ENCODE results near the gene STEAP1B.
"Not testable (repeated sequence)": the region's sequence is repeated elsewhere in the genome, so short reads cannot be mapped to it uniquely, and the experiment has no call there.

The STEAP1B gene

GRCh38 chr7:22496296-22496888 lies 3.6 kb downstream of the STEAP1B start:
- not testable (repeated sequence) for DNase-seq

- DNase-seq = not testable (repeated sequence)
Observed at GRCh38 chr7:22493160-22493925, 6.6 kb downstream of the STEAP1B start.

- peak; percentile 77 for DNase-seq
Observed at GRCh38 chr7:22488643-22489462, 11.1 kb downstream of the STEAP1B start.

- peak; percentile 95 for DNase-seq
Observed at GRCh38 chr7:22487978-22488642, 11.9 kb downstream of the STEAP1B start.

GRCh38 chr7:22486597-22486996 lies 13.4 kb downstream of the STEAP1B start:
- no peak for DNase-seq

- no peak for DNase-seq
Observed at GRCh38 chr7:22485189-22485588, 14.8 kb downstream of the STEAP1B start.

- no peak for DNase-seq
Observed at GRCh38 chr7:22482503-22482902, 17.5 kb downstream of the STEAP1B start.

- DNase-seq = peak; percentile 80
Observed at GRCh38 chr7:22481726-22482125, 18.3 kb downstream of the STEAP1B start.

- DNase-seq = peak; percentile 20
Observed at GRCh38 chr7:22480523-22481075, 19.4 kb downstream of the STEAP1B start.

GRCh38 chr7:22477876-22478450 lies 22.0 kb downstream of the STEAP1B start:
- DNase-seq = no peak

GRCh38 chr7:22477262-22477661 lies 22.7 kb downstream of the STEAP1B start:
- no peak for DNase-seq

- DNase-seq = no peak
Observed at GRCh38 chr7:22476824-22477223, 23.2 kb downstream of the STEAP1B start.

- DNase-seq = no peak
Observed at GRCh38 chr7:22474645-22475044, 25.3 kb downstream of the STEAP1B start.

- no peak for DNase-seq
Observed at GRCh38 chr7:22470981-22471380, 29.0 kb downstream of the STEAP1B start.

- DNase-seq = peak; percentile 66
Observed at GRCh38 chr7:22469371-22470143, 30.4 kb downstream of the STEAP1B start.

- DNase-seq = no peak
Observed at GRCh38 chr7:22468609-22469008, 31.4 kb downstream of the STEAP1B start.

GRCh38 chr7:22464299-22464698 lies 35.7 kb downstream of the STEAP1B start:
- DNase-seq = no peak

- no peak for DNase-seq
Observed at GRCh38 chr7:22460363-22460988, 39.5 kb downstream of the STEAP1B start.

GRCh38 chr7:22457471-22457870 lies 42.5 kb downstream of the STEAP1B start:
- peak; percentile 42 for DNase-seq

GRCh38 chr7:22454446-22454845 lies 45.5 kb downstream of the STEAP1B start:
- no peak for DNase-seq

GRCh38 chr7:22452960-22453558 lies 46.9 kb downstream of the STEAP1B start:
- no peak for DNase-seq

All from RPMI8226 (cell line).